ENCODE results near the gene SGSM1.

- no peak for TF ChIP-seq CTCF (IDR thresholded peaks at IDR 0.05)
- no peak for TF ChIP-seq POLR2A (IDR thresholded peaks at IDR 0.05)
Measured at GRCh38 chr22:24926428-24926725, 120.4 kb downstream of the SGSM1 start.
